NCI-H510A (cell line): ENCODE results near the gene RUNX1.
"Not testable (repeated sequence)": the region's sequence is repeated elsewhere in the genome, so short reads cannot be mapped to it uniquely, and the experiment has no call there.

Experiments
- DNase-seq: peaks from one replicate; lab custom pipeline; 2025; lab: John Stamatoyannopoulos, UW

RUNX1 gene

GRCh38 chr21:34805157-34805556 lies 243.9 kb downstream of the RUNX1 start:
- no peak for DNase-seq

GRCh38 chr21:34804584-34804983 lies 244.5 kb downstream of the RUNX1 start:
- DNase-seq: not testable (repeated sequence)

- no peak for DNase-seq
Observed at GRCh38 chr21:34803782-34804370, 245.2 kb downstream of the RUNX1 start.

GRCh38 chr21:34802180-34802899 lies 246.8 kb downstream of the RUNX1 start:
- no peak for DNase-seq

- DNase-seq: no peak
Observed at GRCh38 chr21:34801519-34802132, 247.5 kb downstream of the RUNX1 start.

GRCh38 chr21:34800797-34801518 lies 248.1 kb downstream of the RUNX1 start:
- no peak for DNase-seq

- DNase-seq: no peak
Observed at GRCh38 chr21:34799092-34799491, 250.0 kb downstream of the RUNX1 start.

GRCh38 chr21:34797921-34798535 lies 251.1 kb downstream of the RUNX1 start:
- no peak for DNase-seq

GRCh38 chr21:34797201-34797525 lies 251.9 kb downstream of the RUNX1 start:
- no peak for DNase-seq

GRCh38 chr21:34796518-34797200 lies 252.4 kb downstream of the RUNX1 start:
- DNase-seq: peak; percentile 68

GRCh38 chr21:34795548-34796180 lies 253.4 kb downstream of the RUNX1 start:
- DNase-seq: no peak

GRCh38 chr21:34795175-34795547 lies 253.9 kb downstream of the RUNX1 start:
- DNase-seq: peak; percentile 31

GRCh38 chr21:34794686-34795085 lies 254.4 kb downstream of the RUNX1 start:
- no peak for DNase-seq

- DNase-seq: no peak
Observed at GRCh38 chr21:34793471-34793870, 255.6 kb downstream of the RUNX1 start.

- no peak for DNase-seq
Observed at GRCh38 chr21:34792504-34793089, 256.5 kb downstream of the RUNX1 start.

- no peak for DNase-seq
Observed at GRCh38 chr21:34791776-34792503, 257.2 kb downstream of the RUNX1 start.

GRCh38 chr21:34790834-34791233 lies 258.3 kb downstream of the RUNX1 start:
- DNase-seq: no peak

- DNase-seq: no peak
Observed at GRCh38 chr21:34790341-34790740, 258.8 kb downstream of the RUNX1 start.

GRCh38 chr21:34788879-34789278 lies 260.2 kb downstream of the RUNX1 start:
- no peak for DNase-seq

GRCh38 chr21:34783815-34784214 lies 265.3 kb downstream of the RUNX1 start:
- no peak for DNase-seq
